Measurements from ENCODE around the gene HAUS5.

The HAUS5 gene

GRCh38 chr19:35623327-35624010, 10.9 kb downstream of the HAUS5 start:
- Histone ChIP-seq H3K4ac (ENCODE audit: low read depth, low read length) (no peak overlapping the region), H3K36me3 (ENCODE audit: control insufficient read depth in 1 of 2, insufficient read depth in 2 of 2, low read length in 2 of 2) (peaks cover 20 to 27% of the 10 kb centered on the region in 2 experiments), H2BK12ac (ENCODE audit: low read length) (no peak overlapping the region), H3K79me1 (ENCODE audit: low read length) (no peaks in the 10 kb centered on the region), H2BK5ac (ENCODE audit: low read depth, low read length, poor library complexity) (no peak overlapping the region), H3K27ac (ENCODE audit: low read depth, low read length) (no peak overlapping the region), H4K91ac (ENCODE audit: low read depth, low read length) (no peak overlapping the region), H2BK120ac (ENCODE audit: insufficient read depth, low read length, poor library complexity) (no peak overlapping the region), H4K12ac (ENCODE audit: low read depth, low read length) (no peak overlapping the region), H4K8ac (ENCODE audit: low read depth, low read length) (no peak overlapping the region), H3K9ac (ENCODE audit: low read length) (no peak overlapping the region), H3K23ac (ENCODE audit: low read length) (no peak overlapping the region), H3K18ac (ENCODE audit: low read length) (no peak overlapping the region), H3K27me3 (ENCODE audit: insufficient read depth, low read length) (no peaks in the 10 kb centered on the region), H3K9me3 (ENCODE audit: insufficient read depth, low read depth, low read length) (no peaks in the 10 kb centered on the region), H3K4me1 (ENCODE audit: control insufficient read depth in 1 of 2, insufficient read depth in 2 of 2, low read length in 2 of 2) (no peaks in the 10 kb centered on the region), H3K14ac (ENCODE audit: low read length) (no peak overlapping the region), H2AK5ac (ENCODE audit: low read length) (no peak overlapping the region), H3K4me3 (ENCODE audit: low read depth, low read length) (no peak overlapping the region), H3K79me2 (ENCODE audit: control insufficient read depth, insufficient read depth, low read length, poor library complexity) (no peaks in the 10 kb centered on the region), H3K4me2 (ENCODE audit: low read length) (no peak overlapping the region), H2AFZ (ENCODE audit: insufficient read depth, low read length, poor library complexity) (no peak overlapping the region)
- no peak for DNase-seq
- WGBS (ENCODE audit: extremely low coverage, insufficient coverage, insufficient read length): no CpG with 5 or more reads among the region's 6 CpGs

GRCh38 chr19:35628264-35628564, 15.7 kb downstream of the HAUS5 start:
- Histone ChIP-seq H3K23ac (ENCODE audit: low read length) (no peak overlapping the region), H2BK12ac (ENCODE audit: low read length) (no peak overlapping the region), H3K18ac (ENCODE audit: low read length) (peak overlapping the region; percentile 22), H3K4me3 (ENCODE audit: low read depth, low read length) (peak overlapping the region; percentile 72), H2BK5ac (ENCODE audit: low read depth, low read length, poor library complexity) (peak overlapping the region; percentile 17), H3K79me1 (ENCODE audit: low read length) (peaks cover 2% of the 10 kb centered on the region), H4K91ac (ENCODE audit: low read depth, low read length) (peak overlapping the region; percentile 36), H3K9ac (ENCODE audit: low read length) (peak overlapping the region; percentile 91), H2AK5ac (ENCODE audit: low read length) (no peak overlapping the region), H3K4me1 (ENCODE audit: control insufficient read depth in 1 of 2, insufficient read depth in 2 of 2, low read length in 2 of 2) (peaks cover 3 to 4% of the 10 kb centered on the region in 2 experiments), H3K14ac (ENCODE audit: low read length) (peak overlapping the region; percentile 16), H2BK120ac (ENCODE audit: insufficient read depth, low read length, poor library complexity) (peak overlapping the region; percentile 21), H3K79me2 (ENCODE audit: control insufficient read depth, insufficient read depth, low read length, poor library complexity) (peaks cover 6% of the 10 kb centered on the region), H3K4ac (ENCODE audit: low read depth, low read length) (no peak overlapping the region), H3K9me3 (ENCODE audit: insufficient read depth, low read depth, low read length) (no peaks in the 10 kb centered on the region), H4K8ac (ENCODE audit: low read depth, low read length) (peak overlapping the region; percentile 93), H4K12ac (ENCODE audit: low read depth, low read length) (peak overlapping the region; percentile 71), H3K36me3 (ENCODE audit: control insufficient read depth in 1 of 2, insufficient read depth in 2 of 2, low read length in 2 of 2) (peaks cover 25 to 28% of the 10 kb centered on the region in 2 experiments), H3K4me2 (ENCODE audit: low read length) (peak overlapping the region; percentile 87), H2AFZ (ENCODE audit: insufficient read depth, low read length, poor library complexity) (peak overlapping the region; percentile 26), H3K27me3 (ENCODE audit: insufficient read depth, low read length) (no peaks in the 10 kb centered on the region), H3K27ac (ENCODE audit: low read depth, low read length) (peak overlapping the region; percentile 73)
- WGBS (ENCODE audit: extremely low coverage, insufficient coverage, insufficient read length): no CpG with 5 or more reads among the region's 9 CpGs
- DNase-seq: no peak

- Histone ChIP-seq H4K8ac (ENCODE audit: low read depth, low read length) (peak within 1 kb of the TSS; percentile 95), H2AK5ac (ENCODE audit: low read length) (peak within 1 kb of the TSS; percentile 70), H3K14ac (ENCODE audit: low read length) (peak within 1 kb of the TSS; percentile 56), H3K9ac (ENCODE audit: low read length) (peak within 1 kb of the TSS; percentile 97), H4K12ac (ENCODE audit: low read depth, low read length) (peak within 1 kb of the TSS; percentile 73), H3K18ac (ENCODE audit: low read length) (peak within 1 kb of the TSS; percentile 52), H3K27ac (ENCODE audit: low read depth, low read length) (peak within 1 kb of the TSS; percentile 73), H3K4me2 (ENCODE audit: low read length) (peak within 1 kb of the TSS; percentile 98), H3K4me3 (ENCODE audit: low read depth, low read length) (peak within 1 kb of the TSS; percentile 85), H2BK5ac (ENCODE audit: low read depth, low read length, poor library complexity) (peak within 1 kb of the TSS; percentile 42), H3K23ac (ENCODE audit: low read length) (no peak within 1 kb of the TSS), H2BK120ac (ENCODE audit: insufficient read depth, low read length, poor library complexity) (peak within 1 kb of the TSS; percentile 40), H3K4me1 (ENCODE audit: control insufficient read depth in 1 of 2, insufficient read depth in 2 of 2, low read length in 2 of 2) (peaks cover 3 to 4% of the 10 kb centered on the region in 2 experiments), H3K79me1 (ENCODE audit: low read length) (peaks cover 2% of the 10 kb centered on the region), H3K27me3 (ENCODE audit: insufficient read depth, low read length) (no peaks in the 10 kb centered on the region), H4K91ac (ENCODE audit: low read depth, low read length) (peak within 1 kb of the TSS; percentile 61), H2BK12ac (ENCODE audit: low read length) (peak within 1 kb of the TSS; percentile 15), H3K79me2 (ENCODE audit: control insufficient read depth, insufficient read depth, low read length, poor library complexity) (peaks cover 6% of the 10 kb centered on the region), H3K4ac (ENCODE audit: low read depth, low read length) (peak within 1 kb of the TSS; percentile 81), H3K9me3 (ENCODE audit: insufficient read depth, low read depth, low read length) (no peaks in the 10 kb centered on the region), H3K36me3 (ENCODE audit: control insufficient read depth in 1 of 2, insufficient read depth in 2 of 2, low read length in 2 of 2) (peaks cover 30 to 33% of the 10 kb centered on the region in 2 experiments), H2AFZ (ENCODE audit: insufficient read depth, low read length, poor library complexity) (peak within 1 kb of the TSS; percentile 46)
- peak; percentile 97 to 100 for DNase-seq
- no CpG with 5 or more reads among the region's 56 CpGs for WGBS (ENCODE audit: extremely low coverage, insufficient coverage, insufficient read length)
Observed at GRCh38 chr19:35628565-35629331, 16.2 kb downstream of the HAUS5 start, which contains the start of gene RBM42. Gene RBM42 (plus strand): TSS chr19:35629036. CDS start chr19:35629154, 118 bp downstream.

- H3K27ac ChIP-seq (ENCODE audit: low read depth, low read length): no peak overlapping the region
- DNase-seq: no peak
- H4K12ac ChIP-seq (ENCODE audit: low read depth, low read length): peak overlapping the region; percentile 73
- H2AFZ ChIP-seq (ENCODE audit: insufficient read depth, low read length, poor library complexity): peak overlapping the region; percentile 46
- peaks cover 2% of the 10 kb centered on the region for H3K79me1 ChIP-seq (ENCODE audit: low read length)
- H3K79me2 ChIP-seq (ENCODE audit: control insufficient read depth, insufficient read depth, low read length, poor library complexity): peaks cover 6% of the 10 kb centered on the region
- peak overlapping the region; percentile 70 for H2AK5ac ChIP-seq (ENCODE audit: low read length)
- WGBS (ENCODE audit: extremely low coverage, insufficient coverage, insufficient read length): no CpG with 5 or more reads among the region's 15 CpGs
- H3K4me1 ChIP-seq (ENCODE audit: control insufficient read depth in 1 of 2, insufficient read depth in 2 of 2, low read length in 2 of 2): peaks cover 3 to 4% of the 10 kb centered on the region in 2 experiments
- H4K91ac ChIP-seq (ENCODE audit: low read depth, low read length): peak overlapping the region; percentile 61
- H3K4me2 ChIP-seq (ENCODE audit: low read length): peak overlapping the region; percentile 98
- H3K36me3 ChIP-seq (ENCODE audit: control insufficient read depth in 1 of 2, insufficient read depth in 2 of 2, low read length in 2 of 2): peaks cover 36 to 38% of the 10 kb centered on the region in 2 experiments
- H2BK5ac ChIP-seq (ENCODE audit: low read depth, low read length, poor library complexity): no peak overlapping the region
- H3K14ac ChIP-seq (ENCODE audit: low read length): peak overlapping the region; percentile 56
- peak overlapping the region; percentile 52 for H3K18ac ChIP-seq (ENCODE audit: low read length)
- H3K9me3 ChIP-seq (ENCODE audit: insufficient read depth, low read depth, low read length): no peaks in the 10 kb centered on the region
- H3K4me3 ChIP-seq (ENCODE audit: low read depth, low read length): peak overlapping the region; percentile 85
- H2BK120ac ChIP-seq (ENCODE audit: insufficient read depth, low read length, poor library complexity): peak overlapping the region; percentile 40
- peak overlapping the region; percentile 95 for H4K8ac ChIP-seq (ENCODE audit: low read depth, low read length)
- peak overlapping the region; percentile 81 for H3K4ac ChIP-seq (ENCODE audit: low read depth, low read length)
- H3K23ac ChIP-seq (ENCODE audit: low read length): no peak overlapping the region
- no peaks in the 10 kb centered on the region for H3K27me3 ChIP-seq (ENCODE audit: insufficient read depth, low read length)
- H3K9ac ChIP-seq (ENCODE audit: low read length): peak overlapping the region; percentile 97
- H2BK12ac ChIP-seq (ENCODE audit: low read length): peak overlapping the region; percentile 15
Observed at GRCh38 chr19:35629332-35629633, 16.7 kb downstream of the HAUS5 start.
